Spleen (tissue), 7 donors: ENCODE results near the gene RGS6.

Source experiments
- POLR2A ChIP-seq, 3 donors: fragments of 450-650 bp; IDR thresholded peaks; one replicate each; pipeline ENCODE4 v1.5.1; 2017; ENCODE audit warnings: antibody characterized with exemption in 3 of 3, mild to moderate bottlenecking in 1 of 3
- POLR2AphosphoS5 ChIP-seq, 3 donors: sonication (generic); formaldehyde crosslinking; IDR thresholded peaks; one replicate each; pipeline ENCODE4 v1.5.1; 2017; ENCODE audit warnings: antibody characterized with exemption in 3 of 3
- TF ChIP-seq, protein P1 (sequence below), 11 experiments: fragments of 200-600 bp in 7 of 11; fragments of 450-650 bp in 4 of 11; sonication (generic) in 4 of 11; IDR thresholded peaks in 8 of 11; conservative IDR thresholded peaks in 3 of 11; 1 replicate in 7 of 11; 2 replicates in 4 of 11; pipeline versions ENCODE4 v1.4.0 to v1.8.0; 2016 to 2021; ENCODE audit warnings: antibody characterized with exemption in 11 of 11, inconsistent platforms in 4 of 11, mild to moderate bottlenecking in 1 of 11
- donor health status: DM: no; HTN: no; CAD: no; lungs with moderate emphysema.
- donor health status: DM: no; HTN: no; CAD: no.
- donor health status: DM: no; HTN: no; CAD: no.

DNA sequence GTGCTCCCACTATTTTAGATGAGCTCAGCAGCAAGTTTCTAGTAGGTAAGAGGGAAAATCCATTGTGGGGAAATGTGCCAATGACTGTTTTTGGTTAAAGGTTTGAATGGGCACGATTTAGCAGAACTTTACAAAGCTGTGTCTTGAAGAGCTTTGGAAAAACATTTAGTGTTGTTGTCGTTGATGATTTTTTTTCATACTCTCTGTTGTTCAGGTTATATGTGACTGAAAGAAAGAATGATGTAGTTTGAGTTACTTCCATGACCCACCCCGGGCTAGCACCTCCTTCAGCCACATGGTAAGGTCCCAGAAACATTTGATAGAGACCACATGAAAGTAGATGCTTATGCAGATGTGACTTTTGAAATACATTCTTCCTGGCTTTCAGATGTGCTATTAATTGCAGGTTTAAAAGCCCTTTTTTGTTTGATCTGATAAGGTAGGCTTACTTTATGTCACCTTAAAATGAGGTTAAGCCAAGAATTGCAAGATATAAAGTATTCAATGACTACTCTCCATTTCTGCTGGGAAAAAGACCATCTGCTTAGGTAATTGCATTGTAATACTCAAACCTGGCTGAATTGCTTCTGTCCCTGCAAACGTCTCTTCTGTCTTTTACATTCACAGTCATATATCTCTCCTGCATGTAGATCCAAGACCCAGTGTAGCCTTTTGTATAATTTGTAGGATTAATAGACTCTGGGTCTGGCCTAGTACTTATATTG lies 250.6 kb downstream of the RGS6 start:
- TF ChIP-seq, protein P1, sequence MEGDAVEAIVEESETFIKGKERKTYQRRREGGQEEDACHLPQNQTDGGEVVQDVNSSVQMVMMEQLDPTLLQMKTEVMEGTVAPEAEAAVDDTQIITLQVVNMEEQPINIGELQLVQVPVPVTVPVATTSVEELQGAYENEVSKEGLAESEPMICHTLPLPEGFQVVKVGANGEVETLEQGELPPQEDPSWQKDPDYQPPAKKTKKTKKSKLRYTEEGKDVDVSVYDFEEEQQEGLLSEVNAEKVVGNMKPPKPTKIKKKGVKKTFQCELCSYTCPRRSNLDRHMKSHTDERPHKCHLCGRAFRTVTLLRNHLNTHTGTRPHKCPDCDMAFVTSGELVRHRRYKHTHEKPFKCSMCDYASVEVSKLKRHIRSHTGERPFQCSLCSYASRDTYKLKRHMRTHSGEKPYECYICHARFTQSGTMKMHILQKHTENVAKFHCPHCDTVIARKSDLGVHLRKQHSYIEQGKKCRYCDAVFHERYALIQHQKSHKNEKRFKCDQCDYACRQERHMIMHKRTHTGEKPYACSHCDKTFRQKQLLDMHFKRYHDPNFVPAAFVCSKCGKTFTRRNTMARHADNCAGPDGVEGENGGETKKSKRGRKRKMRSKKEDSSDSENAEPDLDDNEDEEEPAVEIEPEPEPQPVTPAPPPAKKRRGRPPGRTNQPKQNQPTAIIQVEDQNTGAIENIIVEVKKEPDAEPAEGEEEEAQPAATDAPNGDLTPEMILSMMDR (IDR thresholded peaks at IDR 0.05 in 8 of 11, conservative IDR thresholded peaks at IDR 0.05 in 3 of 11) = no peak
- TF ChIP-seq POLR2A (IDR thresholded peaks at IDR 0.05) = no peak
- no peak for TF ChIP-seq POLR2AphosphoS5 (IDR thresholded peaks at IDR 0.05)
